K562 (cell line): ENCODE measurements around the gene DOK4. TPM values are rescaled to one million over a fixed set of nuclear protein-coding genes. Genes with fewer than 3 reads are reported as not detected.

Experiments used
- ATAC-seq: fragments of 200-7000 bp; cut with Tn5 transposase; 3 replicates; pipeline ENCODE4 v1.9.1; 2020; ENCODE audit warnings: moderate library complexity
- BruUV-seq: library from RNA; stranded (reverse); fragments of 400-500 nt; replicated peaks from 2 replicates; lab custom pipeline; 2021; lab: Mats Ljungman, UMichigan
- CTCF ChIA-PET: fragments of 300-600 bp; formaldehyde crosslinking; extraction: SDS; loops from one replicate; lab custom pipeline; 2021; ENCODE audit warnings: low intra/inter-chr PET ratio; lab: Yijun Ruan, JAX
- POLR2A ChIA-PET: fragments of 300-600, 350-650 bp; sonication (Branson Sonifier 250); formaldehyde crosslinking; extraction: SDS; loops from one replicate; lab custom pipeline; 2021; ENCODE audit warnings: antibody characterized with exemption, inconsistent platforms; lab: Yijun Ruan, JAX
- DNase-seq, 4 experiments: peaks; one replicate each; pipeline versions ENCODE4 v3.0.0 to v3.0.0-alpha.2; 2011 to 2018; ENCODE audit warnings: low spot score in 3 of 4, mixed read lengths in 3 of 4; ENCODE audit errors: extremely low read depth in 1 of 4
- FAIRE-seq: peaks from 2 replicates; lab custom pipeline; 2011; peaks lifted over from hg19 to GRCh38; lab: Jason Lieb, UNC
- H2AFZ ChIP-seq: 2 replicates; pipeline ENCODE4 v1.6.0; 2011; ENCODE audit warnings: low read depth, low read length, control low read depth, inconsistent platforms
- H3K27ac ChIP-seq: fragments of 200-600 bp; 3 replicates; pipeline ENCODE4 v1.8.0; 2011; ENCODE audit warnings: low read depth, mild to moderate bottlenecking, control low read depth, inconsistent platforms, low read length, moderate library complexity, mixed read lengths; ENCODE audit errors: extremely low read depth
- H3K27me3 ChIP-seq, 2 experiments: fragments of 300-600 bp in 1 of 2; 2 replicates in 1 of 2; 3 replicates in 1 of 2; pipeline versions ENCODE4 v1.6.0 to v1.8.0; 2011; ENCODE audit warnings: inconsistent platforms in 2 of 2, low read length in 2 of 2, mild to moderate bottlenecking in 1 of 2, mixed read lengths in 1 of 2, moderate library complexity in 1 of 2; ENCODE audit not compliant: control insufficient read depth in 2 of 2, insufficient read depth in 2 of 2
- H3K36me3 ChIP-seq: fragments of 300-600 bp; 3 replicates; pipeline ENCODE4 v1.8.0; 2011; ENCODE audit warnings: mild to moderate bottlenecking, low read length, inconsistent platforms; ENCODE audit not compliant: control insufficient read depth, insufficient read depth
- H3K4me1 ChIP-seq, 2 experiments: fragments of 200-600 bp in 1 of 2; replicated peaks in 1 of 2; 2 replicates in 1 of 2; 3 replicates in 1 of 2; pipeline versions ENCODE4 v1.5.1 to v1.8.0; 2011; ENCODE audit warnings: inconsistent platforms in 2 of 2, low read length in 2 of 2, mild to moderate bottlenecking in 1 of 2, mixed read lengths in 1 of 2, moderate library complexity in 1 of 2; ENCODE audit not compliant: control insufficient read depth in 2 of 2, insufficient read depth in 2 of 2
- H3K4me2 ChIP-seq: 2 replicates; pipeline ENCODE4 v1.6.1; 2011; ENCODE audit warnings: low read length, control low read depth, inconsistent platforms, mixed read lengths; ENCODE audit not compliant: insufficient read depth
- H3K4me3 ChIP-seq: fragments of 200-600 bp; sonication (generic), shearing (Covaris generic); 2 replicates; pipeline ENCODE4 v1.5.1; 2016; ENCODE audit warnings: control low read depth, inconsistent platforms
- H3K79me2 ChIP-seq: fragments of 200-600 bp; 3 replicates; pipeline ENCODE4 v1.8.0; 2011; ENCODE audit warnings: low read length, inconsistent platforms; ENCODE audit not compliant: control insufficient read depth, insufficient read depth
- H3K9ac ChIP-seq, 2 experiments: 2 replicates each; pipeline versions ENCODE4 v1.6.0 to v1.6.1; 2011; ENCODE audit warnings: low read depth in 2 of 2, low read length in 2 of 2, control low read depth in 1 of 2, inconsistent platforms in 1 of 2, mild to moderate bottlenecking in 1 of 2, mixed read lengths in 1 of 2; ENCODE audit not compliant: insufficient read depth in 1 of 2
- H3K9me1 ChIP-seq: one replicate; pipeline ENCODE4 v1.6.0; 2011; ENCODE audit warnings: inconsistent platforms, mild to moderate bottlenecking, low read length, moderate library complexity; ENCODE audit not compliant: control insufficient read depth, insufficient read depth
- H3K9me3 ChIP-seq: replicated peaks from 2 replicates; pipeline ENCODE4 v1.5.1; 2011; ENCODE audit warnings: low read depth, low read length, inconsistent platforms; ENCODE audit not compliant: control insufficient read depth, insufficient read depth
- H4K20me1 ChIP-seq: replicated peaks from 2 replicates; pipeline ENCODE4 v1.6.1; 2011; ENCODE audit warnings: low read length, inconsistent platforms, mixed read lengths; ENCODE audit not compliant: control insufficient read depth, insufficient read depth
- CAMTA2 ChIP-seq: fragments of 250-450 bp; sonication (Bioruptor Pico); conservative IDR thresholded peaks from 2 replicates; pipeline ENCODE4 v1.5.1; 2022
- CBX8 ChIP-seq: fragments of 200-600 bp; sonication (generic); IDR thresholded peaks from 2 replicates; pipeline ENCODE4 v1.6.1; 2012; ENCODE audit warnings: borderline replicate concordance, mixed run types, low read depth, mild to moderate bottlenecking, moderate library complexity, mixed read lengths, low read length, control low read depth, inconsistent platforms; ENCODE audit not compliant: poor library complexity, severe bottlenecking; ENCODE audit errors: extremely low read depth
- E2F1 ChIP-seq: sonication (generic); formaldehyde crosslinking; IDR thresholded peaks from 2 replicates; pipeline ENCODE4 v1.8.1; 2023; ENCODE audit warnings: mild to moderate bottlenecking, missing genetic modification reagents, moderate library complexity
- HDAC8 ChIP-seq: fragments of 450-650 bp; IDR thresholded peaks from 2 replicates; pipeline ENCODE4 v1.6.1; 2016; ENCODE audit warnings: mild to moderate bottlenecking, missing genetic modification characterization, moderate library complexity, missing compliant biosample characterization
- MBD1 ChIP-seq: fragments of 250-450 bp; sonication (Bioruptor Pico); IDR thresholded peaks from 2 replicates; pipeline ENCODE4 v1.8.0; 2022; ENCODE audit warnings: inconsistent platforms
- PPARD ChIP-seq: fragments of 250-450 bp; sonication (Bioruptor Pico); IDR thresholded peaks from 2 replicates; pipeline ENCODE4 v1.8.0; 2022; ENCODE audit warnings: inconsistent platforms, mild to moderate bottlenecking, moderate library complexity
- RBFOX2 ChIP-seq: fragments of 200-400 bp; formaldehyde crosslinking; IDR thresholded peaks from 2 replicates; pipeline ENCODE4 v1.6.1; 2017; ENCODE audit warnings: low read depth, mild to moderate bottlenecking, low read length, moderate library complexity
- RERE ChIP-seq: sonication (generic); formaldehyde crosslinking; IDR thresholded peaks from 2 replicates; pipeline ENCODE4 v1.8.0; 2023; ENCODE audit warnings: missing genetic modification reagents, mild to moderate bottlenecking, borderline replicate concordance
- ZKSCAN1 ChIP-seq: fragments of 150-350 bp; IDR thresholded peaks from 2 replicates; pipeline ENCODE4 v1.6.1; 2016; ENCODE audit warnings: low read depth, low read length
- WGBS: fragments of 100-300 bp; shearing (Covaris generic); methylation state at CpG from one replicate; pipeline ENCODE4 v1.1.6; 2016; ENCODE audit warnings: low coverage, mixed read lengths; ENCODE audit not compliant: insufficient coverage; ENCODE audit errors: missing lambda C conversion rate; 5-methylcytosine and 5-hydroxymethylcytosine counted together
- in situ Hi-C: fragments of 300-500 bp; cut with MboI; formaldehyde crosslinking; loops from 4 replicates; pipeline ENCODE4 v1.15.0; 2018; ENCODE audit warnings: inconsistent platforms, mixed read lengths
- intact Hi-C: fragments of 100-400 bp; cut with micrococcal nuclease; formaldehyde crosslinking; loops from 2 replicates; pipeline ENCODE4 v1.14.2; 2022
- polyA plus RNA-seq, 8 experiments: library from polyadenylated mRNA; depleted of rRNA in 4 of 8; stranded (reverse) in 5 of 8; unstranded in 3 of 8; fragments of >200 nt; fragmentation: Nextera tagmentation in 2 of 8; fragmentation: Illumina TruSeq in 1 of 8; extraction: Ambion mirVana in 2 of 8; extraction: Trizol in 1 of 8; gene quantifications; 2 replicates each; pipeline versions ENCODE4 v1.2.1 to v1.2.3, GENCODE V29; 2011 to 2014; ENCODE audit warnings: inconsistent platforms in 1 of 8, missing spikeins in 1 of 8
- total RNA-seq, 7 experiments: library from RNA; depleted of rRNA in 6 of 7; stranded (reverse); fragments of >200 nt in 6 of 7; fragmentation: Illumina TruSeq in 2 of 7; extraction: Trizol in 2 of 7; gene quantifications; 2 replicates each; pipeline versions ENCODE4 v1.2.1 to v1.2.3, GENCODE V29; 2011 to 2021; ENCODE audit warnings: low replicate concordance in 1 of 7

Gene DOK4
- total and polyA plus RNA-seq, 9 of the 15 experiments (the other 6 are each of a cell fraction or from before 2014, with no cell fraction given): 0.10 to 14.4 (median 8.3) TPM

- no peak for DNase-seq
- Histone ChIP-seq H3K4me1 (peaks cover 0 to 8% of the 10 kb centered on the region in 2 experiments; a peak in 3 of 5 replicates), H3K79me2 (no peaks in the 10 kb centered on the region), H4K20me1 (0 out of 2 replicates have a peak, but pooled peaks cover 4% of the 10 kb centered on the region), H3K27me3 (no peaks in the 10 kb centered on the region)
- peak; percentile 32 for FAIRE-seq
- in situ Hi-C loops (no loop called here), intact Hi-C loops (no loop called here)
- POLR2A ChIA-PET: interaction anchor here (1.1 to 1.5 kb wide), 4 partner anchors 9 to 72 kb away, joined by 3 to 7 read pairs (median 4); partner anchors contain the start of genes ADGRG5, CIAPIN1, COQ9 and POLR2C
- no peak for TF ChIP-seq CBX8
- no peak for TF ChIP-seq HDAC8 (tag)
- TF ChIP-seq CAMTA2 (CRISPR knock-in tag): no peak
- TF ChIP-seq RERE (CRISPR knock-in tag): no peak
- TF ChIP-seq E2F1 (CRISPR knock-in tag): no peak
- TF ChIP-seq RBFOX2: no peak
- TF ChIP-seq PPARD (CRISPR knock-in tag): no peak
- no peak for TF ChIP-seq MBD1 (CRISPR knock-in tag)
- no peak for TF ChIP-seq ZKSCAN1
- TF ChIP-seq, all 486 proteins: peak for 0
- H3K9me1 ChIP-seq: peaks cover 3% of the 10 kb centered on the region
- H3K36me3 ChIP-seq: peaks cover 81% of the 10 kb centered on the region
- BruUV-seq: no TSS peak
- H3K4me2 ChIP-seq: no peak overlapping the region
- 67% methylated on average over 6 of the region's 6 CpGs for WGBS
- H3K4me3 ChIP-seq: no peak overlapping the region
- H3K9ac ChIP-seq: no peak overlapping the region
- no peak overlapping the region; the same call in 2 of the 3 replicates for H3K27ac ChIP-seq
- H3K9me3 ChIP-seq: no peaks in the 10 kb centered on the region
- ATAC-seq: no peak
- CTCF ChIA-PET: interaction anchor here (0.6 kb wide), 1 partner anchor 893 kb away, joined by 3 read pairs; no protein-coding TSS in a partner anchor
- H2AFZ ChIP-seq: no peak overlapping the region
Observed at GRCh38 chr16:57470711-57471110, 15.6 kb downstream of the DOK4 start.
